Measurements from ENCODE around the gene ANAPC10. TPM values are rescaled to one million over a fixed set of nuclear protein-coding genes. Genes with fewer than 3 reads are reported as not detected.

The ANAPC10 gene
- total and polyA plus RNA-seq, 2 donors (not counting 1 experiment from before 2014, with no cell fraction given) = 28.1 to 29.7 TPM

DNA sequence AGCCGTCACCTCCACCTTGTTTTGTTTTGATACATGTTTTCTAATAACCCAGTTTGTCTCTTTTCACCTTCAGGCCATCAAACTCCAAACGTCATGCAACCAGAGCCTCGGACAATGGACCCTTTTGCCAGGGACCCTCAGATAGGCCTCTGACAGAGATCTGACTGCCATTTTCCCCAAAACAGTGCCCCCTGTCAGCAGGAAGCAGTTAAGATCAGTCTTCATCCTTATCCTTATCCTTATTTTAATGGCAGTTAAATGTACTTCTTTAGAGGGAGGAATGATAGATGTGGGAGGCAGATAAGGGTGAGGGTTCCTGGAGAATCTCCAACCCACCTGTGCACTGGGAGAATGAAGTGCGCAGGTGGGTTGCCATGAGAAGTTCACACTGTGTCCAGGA, 135.7 kb downstream of the ANAPC10 start:
- DNase-seq (ENCODE audit: low read depth in 2 of 2) = no peak
- H3K9ac ChIP-seq (ENCODE audit: insufficient read depth, low read length) = no peak overlapping the region
- H2AFZ ChIP-seq (ENCODE audit: low read length) = no peak overlapping the region
- no peaks in the 10 kb centered on the region for H3K27me3 ChIP-seq (ENCODE audit: control insufficient read depth, insufficient read depth, low read length)
- no peaks in the 10 kb centered on the region for H3K79me2 ChIP-seq (ENCODE audit: control insufficient read depth, insufficient read depth, low read length)
- H3K4me3 ChIP-seq (replicated peaks in 1 of 4; ENCODE audit: control extremely low read depth in 1 of 4, insufficient read depth in 1 of 4, low read depth in 3 of 4, low read length in 4 of 4) = no peak overlapping the region
- H3K36me3 ChIP-seq (ENCODE audit: control insufficient read depth, insufficient read depth, low read length) = no peaks in the 10 kb centered on the region
- H3K4me1 ChIP-seq (ENCODE audit: control insufficient read depth, extremely low read depth, insufficient read depth, low read length) = no peaks in the 10 kb centered on the region
- H3K4me2 ChIP-seq (ENCODE audit: extremely low read depth, insufficient read depth, low read length) = no peak overlapping the region
- no peak overlapping the region for H3K27ac ChIP-seq (ENCODE audit: insufficient read depth, low read length)
- TF ChIP-seq EZH2 (IDR thresholded peaks at IDR 0.05; ENCODE audit: low read length, missing control alignments) = no peak
- TF ChIP-seq, protein P1, sequence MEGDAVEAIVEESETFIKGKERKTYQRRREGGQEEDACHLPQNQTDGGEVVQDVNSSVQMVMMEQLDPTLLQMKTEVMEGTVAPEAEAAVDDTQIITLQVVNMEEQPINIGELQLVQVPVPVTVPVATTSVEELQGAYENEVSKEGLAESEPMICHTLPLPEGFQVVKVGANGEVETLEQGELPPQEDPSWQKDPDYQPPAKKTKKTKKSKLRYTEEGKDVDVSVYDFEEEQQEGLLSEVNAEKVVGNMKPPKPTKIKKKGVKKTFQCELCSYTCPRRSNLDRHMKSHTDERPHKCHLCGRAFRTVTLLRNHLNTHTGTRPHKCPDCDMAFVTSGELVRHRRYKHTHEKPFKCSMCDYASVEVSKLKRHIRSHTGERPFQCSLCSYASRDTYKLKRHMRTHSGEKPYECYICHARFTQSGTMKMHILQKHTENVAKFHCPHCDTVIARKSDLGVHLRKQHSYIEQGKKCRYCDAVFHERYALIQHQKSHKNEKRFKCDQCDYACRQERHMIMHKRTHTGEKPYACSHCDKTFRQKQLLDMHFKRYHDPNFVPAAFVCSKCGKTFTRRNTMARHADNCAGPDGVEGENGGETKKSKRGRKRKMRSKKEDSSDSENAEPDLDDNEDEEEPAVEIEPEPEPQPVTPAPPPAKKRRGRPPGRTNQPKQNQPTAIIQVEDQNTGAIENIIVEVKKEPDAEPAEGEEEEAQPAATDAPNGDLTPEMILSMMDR (conservative IDR thresholded peaks at IDR 0.05 in 1 of 2, IDR thresholded peaks at IDR 0.05 in 1 of 2; ENCODE audit: low read depth in 1 of 2, low read length in 2 of 2) = no peak
- no peaks in the 10 kb centered on the region for H3K9me3 ChIP-seq (ENCODE audit: control insufficient read depth, insufficient read depth, low read depth, low read length)
- no peaks in the 10 kb centered on the region for H4K20me1 ChIP-seq (ENCODE audit: control insufficient read depth, extremely low read depth, insufficient read depth, low read length)

DNA sequence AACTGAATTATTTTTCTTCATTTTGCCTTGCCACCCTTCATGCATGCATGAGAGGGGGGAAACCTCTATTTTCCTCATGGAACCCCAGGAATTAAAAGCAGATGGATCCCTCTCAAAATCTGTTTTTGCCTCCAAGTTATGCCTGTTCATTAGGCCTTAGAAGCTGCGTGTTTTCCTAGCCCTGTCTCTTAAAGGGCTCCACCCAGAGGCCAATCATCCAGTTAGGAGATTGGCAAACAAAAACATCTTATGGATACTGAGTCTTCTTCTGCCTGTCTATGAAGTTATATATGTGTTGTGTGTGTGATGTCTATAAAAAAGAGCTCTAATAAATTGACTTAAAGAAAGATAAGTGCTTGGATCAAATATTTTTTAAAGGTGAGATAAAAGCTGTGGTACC, 142.9 kb downstream of the ANAPC10 start:
- Histone ChIP-seq H3K9me3 (ENCODE audit: control insufficient read depth, insufficient read depth, low read depth, low read length) (no peaks in the 10 kb centered on the region), H2AFZ (ENCODE audit: low read length) (no peak overlapping the region), H3K9ac (ENCODE audit: insufficient read depth, low read length) (no peak overlapping the region), H3K27me3 (ENCODE audit: control insufficient read depth, insufficient read depth, low read length) (no peaks in the 10 kb centered on the region), H3K4me3 (replicated peaks in 1 of 4; ENCODE audit: control extremely low read depth in 1 of 4, insufficient read depth in 1 of 4, low read depth in 3 of 4, low read length in 4 of 4) (no peak overlapping the region), H3K79me2 (ENCODE audit: control insufficient read depth, insufficient read depth, low read length) (no peaks in the 10 kb centered on the region), H4K20me1 (ENCODE audit: control insufficient read depth, extremely low read depth, insufficient read depth, low read length) (no peaks in the 10 kb centered on the region), H3K4me1 (ENCODE audit: control insufficient read depth, extremely low read depth, insufficient read depth, low read length) (no peaks in the 10 kb centered on the region), H3K27ac (ENCODE audit: insufficient read depth, low read length) (no peak overlapping the region), H3K4me2 (ENCODE audit: extremely low read depth, insufficient read depth, low read length) (no peak overlapping the region), H3K36me3 (ENCODE audit: control insufficient read depth, insufficient read depth, low read length) (no peaks in the 10 kb centered on the region)
- TF ChIP-seq, protein P1 (conservative IDR thresholded peaks at IDR 0.05 in 1 of 2, IDR thresholded peaks at IDR 0.05 in 1 of 2; ENCODE audit: low read depth in 1 of 2, low read length in 2 of 2) = no peak
- no peak for TF ChIP-seq EZH2 (IDR thresholded peaks at IDR 0.05; ENCODE audit: low read length, missing control alignments)
- no peak for DNase-seq (ENCODE audit: low read depth in 2 of 2)

DNA sequence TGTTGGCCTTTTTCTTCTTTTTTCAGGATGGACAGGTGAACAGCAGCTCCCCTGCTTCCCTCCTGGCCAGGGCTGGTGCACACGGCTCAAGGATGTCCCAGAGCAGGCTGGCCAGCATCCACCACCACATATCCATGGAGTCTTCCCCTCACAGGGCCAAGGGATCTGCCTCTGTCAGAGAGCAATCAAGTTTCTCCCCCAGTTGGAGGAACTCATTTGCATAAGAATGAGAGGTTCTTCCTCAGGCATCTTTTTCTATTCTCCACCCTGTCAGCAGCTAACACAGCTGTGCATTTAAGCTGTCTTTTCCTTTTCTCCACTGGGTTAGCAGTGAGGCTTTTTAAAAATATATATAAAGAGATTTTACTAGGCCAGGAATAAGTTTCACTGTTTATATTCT, 143.8 kb downstream of the ANAPC10 start:
- Histone ChIP-seq H3K9me3 (ENCODE audit: control insufficient read depth, insufficient read depth, low read depth, low read length) (no peaks in the 10 kb centered on the region), H3K27ac (ENCODE audit: insufficient read depth, low read length) (no peak overlapping the region), H3K9ac (ENCODE audit: insufficient read depth, low read length) (no peak overlapping the region), H3K4me3 (replicated peaks in 1 of 4; ENCODE audit: control extremely low read depth in 1 of 4, insufficient read depth in 1 of 4, low read depth in 3 of 4, low read length in 4 of 4) (no peak overlapping the region), H3K79me2 (ENCODE audit: control insufficient read depth, insufficient read depth, low read length) (no peaks in the 10 kb centered on the region), H3K36me3 (ENCODE audit: control insufficient read depth, insufficient read depth, low read length) (no peaks in the 10 kb centered on the region), H3K27me3 (ENCODE audit: control insufficient read depth, insufficient read depth, low read length) (no peaks in the 10 kb centered on the region), H3K4me1 (ENCODE audit: control insufficient read depth, extremely low read depth, insufficient read depth, low read length) (no peaks in the 10 kb centered on the region), H3K4me2 (ENCODE audit: extremely low read depth, insufficient read depth, low read length) (no peak overlapping the region), H2AFZ (ENCODE audit: low read length) (no peak overlapping the region), H4K20me1 (ENCODE audit: control insufficient read depth, extremely low read depth, insufficient read depth, low read length) (no peaks in the 10 kb centered on the region)
- TF ChIP-seq, protein P1 (conservative IDR thresholded peaks at IDR 0.05 in 1 of 2, IDR thresholded peaks at IDR 0.05 in 1 of 2; ENCODE audit: low read depth in 1 of 2, low read length in 2 of 2) = no peak
- TF ChIP-seq EZH2 (IDR thresholded peaks at IDR 0.05; ENCODE audit: low read length, missing control alignments) = no peak
- DNase-seq (ENCODE audit: low read depth in 2 of 2) = no peak
